T-helper 1 cell (primary cell): ENCODE measurements around the gene ZNF597.

Experiments used
- DNase-seq, 5 donors: peaks; one replicate each; pipeline ENCODE4 v3.0.0-alpha.2; 2012 to 2020
- total RNA-seq, 4 donors: gene quantifications; one replicate each; lab custom pipeline; 2026; lab: John Stamatoyannopoulos, UW

Gene ZNF597, protein sequence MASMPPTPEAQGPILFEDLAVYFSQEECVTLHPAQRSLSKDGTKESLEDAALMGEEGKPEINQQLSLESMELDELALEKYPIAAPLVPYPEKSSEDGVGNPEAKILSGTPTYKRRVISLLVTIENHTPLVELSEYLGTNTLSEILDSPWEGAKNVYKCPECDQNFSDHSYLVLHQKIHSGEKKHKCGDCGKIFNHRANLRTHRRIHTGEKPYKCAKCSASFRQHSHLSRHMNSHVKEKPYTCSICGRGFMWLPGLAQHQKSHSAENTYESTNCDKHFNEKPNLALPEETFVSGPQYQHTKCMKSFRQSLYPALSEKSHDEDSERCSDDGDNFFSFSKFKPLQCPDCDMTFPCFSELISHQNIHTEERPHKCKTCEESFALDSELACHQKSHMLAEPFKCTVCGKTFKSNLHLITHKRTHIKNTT
- 9.4 to 12.7 (median 11.3) reads per million in 4 donors for total RNA-seq

DNA sequence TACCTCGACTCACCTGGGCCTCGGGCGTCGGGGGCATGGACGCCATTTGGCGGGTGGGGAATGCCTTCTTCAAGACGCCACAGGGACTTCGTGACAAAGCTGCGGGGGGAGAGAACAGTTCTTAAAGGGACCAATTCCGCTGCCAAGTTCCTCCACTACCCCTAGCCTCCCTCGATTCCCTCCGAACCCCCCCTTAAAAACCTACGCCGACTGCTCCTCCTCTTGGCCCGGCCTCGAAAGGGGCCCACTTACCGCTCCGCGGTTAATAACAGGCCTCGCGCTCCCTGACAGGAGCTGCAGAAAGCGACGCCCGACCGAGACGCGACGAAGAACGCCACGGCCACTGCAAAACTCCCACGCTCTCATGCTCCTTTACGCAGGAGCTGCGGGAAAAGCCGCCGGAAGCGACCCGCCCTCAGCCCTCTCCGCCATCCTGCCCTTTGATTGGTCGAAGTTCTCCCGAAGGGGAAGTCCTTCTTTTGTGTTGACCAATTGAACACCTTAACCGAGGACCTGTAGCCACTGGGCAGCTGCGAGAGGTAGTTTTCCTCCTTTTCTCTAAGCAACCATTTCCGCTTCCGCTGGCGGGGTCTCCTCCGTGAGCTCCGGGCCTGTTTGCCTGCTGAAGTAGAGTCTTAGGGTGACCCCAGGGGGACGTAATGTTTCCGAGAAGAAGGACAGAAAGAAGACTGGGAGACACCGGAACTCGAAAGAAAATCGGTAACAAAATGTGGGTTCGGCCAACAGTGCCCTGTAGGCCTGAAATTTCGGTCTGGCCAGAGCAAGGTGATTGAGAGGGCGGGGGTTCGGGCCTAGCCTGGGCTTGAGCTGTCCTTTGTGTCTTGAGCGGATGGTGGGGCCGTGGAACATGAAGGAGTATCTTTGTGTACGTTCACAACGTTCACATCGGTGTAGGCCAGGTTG lies at the start of gene ZNF597, which contains the start of gene NAA60:
ZNF597 (minus strand) TSS at position 397 of the 924 bp plus-strand sequence; CDS start at position 46, 351 bp downstream.
NAA60 (plus strand) TSS at position 573 of the 924 bp plus-strand sequence. CDS start 32,548 bp downstream, outside the sequence.
- DNase-seq: peak; percentile 63 to 87 (median 73)

DNA sequence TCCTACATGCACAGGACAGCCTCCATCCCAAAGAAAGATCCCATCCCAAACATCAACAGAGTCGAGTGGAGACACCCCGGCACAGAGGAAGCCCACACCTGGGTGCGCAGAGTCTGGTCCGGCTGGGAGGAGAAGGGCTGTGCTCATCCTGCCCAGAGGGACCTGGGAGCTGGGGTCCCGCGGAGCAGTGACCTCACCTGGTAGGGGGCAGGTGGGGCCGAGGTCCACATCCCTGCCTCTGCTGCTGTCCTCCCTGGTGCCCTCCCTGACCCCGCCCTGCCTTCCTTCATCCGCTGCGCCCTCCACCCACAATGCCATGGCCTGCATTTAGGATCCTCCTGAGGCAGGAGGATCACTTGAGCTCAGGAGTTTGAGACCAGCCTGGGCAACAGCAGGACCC lies 49.1 kb upstream of the ZNF597 start:
- DNase-seq: no peak

DNA sequence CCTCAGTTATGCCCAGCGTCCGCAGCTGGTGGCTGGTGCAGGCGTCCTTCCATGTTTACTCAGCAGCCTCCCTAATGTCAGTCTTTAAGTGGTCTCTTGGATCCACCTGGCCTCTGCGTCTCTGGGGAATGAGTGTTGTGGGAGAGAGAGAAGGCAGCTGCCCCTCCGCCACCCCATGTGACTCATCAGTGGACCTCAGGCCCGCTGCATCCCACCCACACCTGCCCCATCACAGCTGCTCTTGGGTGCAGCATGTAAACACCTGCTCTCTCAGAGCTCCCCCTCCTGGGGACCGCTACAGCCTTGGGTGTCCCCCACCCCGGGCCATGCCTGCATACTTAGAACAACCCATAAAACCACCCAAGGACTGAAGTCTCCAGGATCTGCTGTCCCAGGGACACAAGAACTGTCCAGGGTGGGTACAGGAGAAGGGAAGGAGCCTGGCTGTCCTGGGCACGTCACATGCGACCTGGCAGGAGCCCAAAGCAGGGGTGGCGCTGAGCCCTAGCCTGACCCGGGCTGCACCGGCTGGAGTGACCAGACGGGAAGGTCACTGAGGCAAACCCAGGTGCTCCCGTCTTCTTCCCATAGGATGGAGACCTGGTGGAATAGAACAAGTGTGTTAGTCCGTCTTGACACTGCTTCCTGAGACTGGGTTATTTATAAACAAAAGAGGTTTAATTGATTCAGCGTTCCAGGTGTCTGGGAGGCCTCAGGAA lies 47.8 kb upstream of the ZNF597 start:
- no peak for DNase-seq

DNA sequence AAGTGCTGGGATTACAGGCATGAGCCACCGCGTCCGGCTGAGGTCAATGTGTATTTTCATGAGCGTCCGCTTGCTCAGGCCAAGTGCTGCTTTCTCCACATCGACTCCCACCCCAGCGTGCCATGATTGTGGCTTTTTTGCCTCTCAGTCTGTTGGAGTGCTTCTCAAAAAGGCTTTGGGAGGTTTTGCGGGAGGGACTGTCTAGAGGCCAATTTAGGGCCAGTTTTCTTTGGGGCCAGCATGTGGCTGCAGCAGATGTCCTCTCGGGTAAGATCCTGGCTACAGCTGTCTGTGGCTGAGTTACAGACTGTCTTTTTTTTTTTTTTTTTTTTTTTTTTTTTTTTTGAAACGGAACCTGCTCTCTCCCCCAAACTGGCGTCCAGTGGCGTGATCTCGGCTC lies 45.5 kb upstream of the ZNF597 start:
- no peak for DNase-seq

DNA sequence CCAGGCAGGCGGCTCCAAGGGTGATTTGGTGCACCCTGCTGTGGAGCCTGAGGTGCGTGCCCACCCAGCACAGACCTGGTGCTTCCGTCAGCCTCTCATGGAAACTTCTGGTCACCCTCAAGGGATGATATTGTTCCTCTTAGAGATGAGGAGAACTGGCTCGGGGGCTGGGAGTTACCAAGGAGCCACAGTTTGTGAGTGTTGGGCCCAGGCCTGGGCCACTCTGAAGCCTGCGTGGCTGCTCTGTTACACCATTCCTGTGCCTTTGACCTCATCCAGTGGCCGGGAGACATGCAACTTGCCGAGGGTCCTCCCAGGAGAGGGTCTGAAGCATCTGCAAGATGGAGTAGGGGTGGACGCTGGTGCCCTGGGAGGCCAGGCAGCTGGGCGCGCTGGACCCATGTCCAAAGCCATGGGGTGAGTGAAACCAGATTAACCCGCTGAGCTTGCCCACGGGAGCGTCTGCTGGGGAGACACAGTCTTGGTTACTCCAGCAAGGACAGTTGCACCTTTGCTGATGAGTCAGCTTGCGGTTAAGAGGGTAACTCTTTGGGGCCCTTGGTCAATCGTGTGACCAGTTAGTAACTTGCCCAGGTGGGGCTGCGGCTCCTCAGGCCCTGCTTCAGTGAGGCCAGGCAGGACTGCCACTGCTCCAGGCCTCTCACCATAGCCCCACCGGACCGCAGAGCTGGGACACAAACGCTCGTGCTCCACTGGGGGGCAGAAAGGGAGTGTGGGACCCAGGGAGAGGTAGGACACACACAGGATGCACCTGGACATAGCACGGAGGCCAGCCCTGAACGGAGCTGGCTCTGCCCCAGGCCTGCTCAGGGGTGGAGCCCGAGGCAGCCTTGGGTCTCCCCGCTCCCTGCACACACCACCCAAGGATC lies 44.5 kb upstream of the ZNF597 start:
- no peak for DNase-seq

DNA sequence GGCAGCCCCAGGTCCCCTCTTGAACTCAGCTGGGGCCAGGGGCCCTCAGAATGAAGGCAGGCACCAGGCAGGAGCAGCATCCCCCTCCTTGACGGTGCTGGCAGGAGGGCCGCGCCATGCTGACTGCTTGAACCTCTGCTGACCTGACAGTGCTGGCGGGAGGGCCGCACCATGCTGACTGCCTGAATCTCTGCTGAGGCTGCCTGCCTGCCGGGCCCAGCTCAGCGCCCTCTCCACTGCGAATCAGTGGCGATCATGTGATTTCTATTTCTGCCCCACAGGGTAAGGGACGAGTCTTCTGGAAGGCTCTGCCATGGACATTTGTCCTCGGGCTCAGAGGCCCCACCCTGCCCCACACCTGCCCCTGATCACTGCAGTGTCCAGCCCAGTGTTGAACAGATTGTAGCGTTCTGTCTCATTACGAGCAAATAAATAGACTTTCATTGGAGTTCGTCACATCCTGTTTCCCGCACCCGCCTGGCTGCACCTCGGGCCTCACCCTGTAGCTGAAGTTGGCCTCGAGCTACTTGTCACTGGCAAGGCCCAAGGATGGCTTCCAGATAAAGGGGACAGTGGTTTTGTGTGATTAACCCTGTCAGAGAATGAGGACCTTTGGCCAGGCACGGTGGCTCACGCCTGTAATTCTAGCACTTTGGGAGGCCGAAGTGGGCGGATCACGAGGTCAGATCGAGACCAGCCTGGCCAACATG lies 43.4 kb upstream of the ZNF597 start:
- no peak for DNase-seq

DNA sequence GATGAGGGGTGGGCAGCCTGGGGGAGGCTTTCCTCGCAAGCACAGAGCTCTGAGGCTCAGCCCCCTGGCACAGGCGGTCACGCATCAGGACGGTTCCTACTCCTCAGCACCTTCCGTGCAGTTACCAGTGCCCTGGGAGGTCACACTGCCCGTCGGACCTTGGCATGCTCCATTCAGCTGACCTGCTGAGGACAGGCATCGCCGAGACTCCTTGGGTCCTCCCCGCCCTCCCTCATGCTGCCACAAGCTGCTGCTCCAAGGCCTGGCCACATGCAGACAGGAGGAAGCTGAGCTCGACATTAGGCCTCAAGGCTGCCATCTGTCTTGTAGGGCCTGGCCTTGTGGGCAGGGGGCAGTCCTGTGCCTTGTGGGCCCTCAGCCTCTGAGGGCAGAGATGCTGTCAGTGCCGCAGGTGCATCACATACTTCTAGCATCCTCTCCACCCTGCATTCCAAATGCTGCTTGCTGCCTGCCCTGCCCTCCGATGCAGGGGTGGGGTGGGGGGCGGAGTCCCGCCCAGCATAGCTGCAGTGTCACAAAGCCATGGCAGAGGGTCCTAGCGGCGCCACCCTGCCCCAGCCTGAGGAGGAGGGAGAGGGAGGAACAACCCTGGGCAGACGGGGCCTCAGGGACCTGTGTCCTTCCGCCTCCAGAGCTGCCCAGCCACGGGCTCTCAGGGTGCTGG lies 42.7 kb upstream of the ZNF597 start:
- no peak for DNase-seq

DNA sequence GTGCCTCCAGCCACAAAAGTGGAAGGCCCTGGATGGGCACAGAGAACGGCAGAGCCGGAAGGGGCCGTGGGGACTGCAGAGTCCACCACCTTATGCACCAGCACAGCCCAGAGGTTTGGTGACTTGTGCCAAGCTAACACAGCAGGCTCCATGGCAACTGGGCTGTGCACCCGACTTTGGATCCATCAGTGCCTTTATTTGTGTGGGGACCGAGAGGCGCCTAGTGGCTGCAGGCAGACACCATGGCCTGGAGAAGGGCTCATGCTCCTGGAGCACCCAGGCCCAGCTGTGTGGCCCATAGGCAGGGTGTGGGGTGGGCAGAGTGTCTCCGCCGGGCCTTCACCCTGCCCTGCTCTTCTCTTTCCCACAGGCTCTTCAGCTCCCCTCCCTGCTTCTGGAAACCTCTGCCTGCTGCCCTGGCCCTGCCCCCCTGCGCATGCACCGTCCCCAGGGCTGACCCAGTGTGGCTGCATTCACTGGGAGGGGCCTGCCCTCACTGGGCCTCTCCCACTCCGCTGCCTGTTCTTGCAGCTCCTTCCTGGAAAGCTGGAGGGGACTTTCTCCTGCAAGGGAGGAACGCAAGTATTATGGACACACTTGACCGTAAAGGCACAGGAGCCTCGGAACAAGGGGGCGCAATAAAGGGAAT lies 41.9 kb upstream of the ZNF597 start:
- DNase-seq: no peak

DNA sequence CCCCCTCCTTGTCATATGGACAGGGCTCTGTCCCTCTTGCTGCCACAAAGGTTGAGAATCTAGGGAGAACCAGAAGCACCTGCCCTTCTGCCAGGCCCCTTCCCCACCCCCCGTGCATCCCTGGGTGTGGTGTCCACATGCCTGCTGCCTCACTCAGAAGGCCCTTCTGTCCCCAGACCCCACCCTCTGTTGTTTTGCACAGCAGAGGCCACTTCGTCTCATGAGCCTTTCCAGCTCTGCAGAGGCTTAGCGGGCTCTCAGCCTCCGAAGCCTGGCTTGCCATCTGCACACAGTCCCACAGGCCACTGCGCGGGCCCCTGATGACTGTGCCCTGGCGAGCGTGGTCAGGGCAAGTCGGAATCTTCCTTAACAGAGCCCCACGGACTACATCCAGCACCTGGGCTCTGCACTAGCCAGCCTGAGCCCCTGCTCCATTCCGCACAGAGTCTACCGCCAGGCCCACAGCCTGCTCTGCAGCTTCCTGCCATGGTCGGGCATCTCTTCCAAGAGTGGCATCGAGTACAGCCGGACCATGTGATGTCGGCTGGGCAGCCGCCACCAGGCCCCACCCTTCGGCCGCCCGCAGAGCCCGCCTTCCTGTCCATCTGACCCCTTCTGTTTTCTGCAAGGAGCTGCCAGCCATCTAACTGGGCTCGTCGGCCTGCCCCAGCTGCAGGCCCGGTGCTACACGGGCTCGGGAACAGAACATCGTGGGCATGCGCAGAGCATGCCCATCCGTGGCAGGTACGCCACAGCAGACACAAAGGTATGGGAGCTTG lies 41.2 kb upstream of the ZNF597 start:
- no peak for DNase-seq

DNA sequence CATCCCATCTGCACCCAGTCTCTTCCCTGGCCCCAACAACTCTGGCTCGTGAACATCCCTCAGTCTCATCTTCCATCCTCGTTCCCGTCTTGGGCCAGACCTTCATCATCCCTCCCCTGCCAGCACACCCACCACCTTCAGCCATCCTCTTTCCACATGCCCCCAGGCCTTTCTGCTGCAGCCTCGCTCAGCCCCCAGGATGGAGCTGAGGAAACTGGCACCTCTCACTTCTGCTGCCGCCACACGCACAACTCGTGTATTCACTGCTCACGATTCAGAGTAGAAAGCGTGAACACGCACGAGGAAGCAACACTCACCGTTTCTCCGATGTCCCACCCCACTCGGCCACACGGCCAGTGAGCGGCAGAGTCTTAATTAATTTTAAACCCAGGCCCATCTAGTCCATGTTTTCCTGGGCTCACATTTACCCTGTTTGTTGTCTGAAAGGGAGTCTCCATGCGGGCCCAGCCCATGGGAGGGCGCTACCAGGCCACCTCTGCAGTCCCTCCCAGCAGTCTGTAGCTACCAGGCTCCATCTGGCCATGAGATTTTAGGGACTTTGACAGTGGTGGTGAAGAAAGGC lies 39.4 kb upstream of the ZNF597 start:
- no peak for DNase-seq

DNA sequence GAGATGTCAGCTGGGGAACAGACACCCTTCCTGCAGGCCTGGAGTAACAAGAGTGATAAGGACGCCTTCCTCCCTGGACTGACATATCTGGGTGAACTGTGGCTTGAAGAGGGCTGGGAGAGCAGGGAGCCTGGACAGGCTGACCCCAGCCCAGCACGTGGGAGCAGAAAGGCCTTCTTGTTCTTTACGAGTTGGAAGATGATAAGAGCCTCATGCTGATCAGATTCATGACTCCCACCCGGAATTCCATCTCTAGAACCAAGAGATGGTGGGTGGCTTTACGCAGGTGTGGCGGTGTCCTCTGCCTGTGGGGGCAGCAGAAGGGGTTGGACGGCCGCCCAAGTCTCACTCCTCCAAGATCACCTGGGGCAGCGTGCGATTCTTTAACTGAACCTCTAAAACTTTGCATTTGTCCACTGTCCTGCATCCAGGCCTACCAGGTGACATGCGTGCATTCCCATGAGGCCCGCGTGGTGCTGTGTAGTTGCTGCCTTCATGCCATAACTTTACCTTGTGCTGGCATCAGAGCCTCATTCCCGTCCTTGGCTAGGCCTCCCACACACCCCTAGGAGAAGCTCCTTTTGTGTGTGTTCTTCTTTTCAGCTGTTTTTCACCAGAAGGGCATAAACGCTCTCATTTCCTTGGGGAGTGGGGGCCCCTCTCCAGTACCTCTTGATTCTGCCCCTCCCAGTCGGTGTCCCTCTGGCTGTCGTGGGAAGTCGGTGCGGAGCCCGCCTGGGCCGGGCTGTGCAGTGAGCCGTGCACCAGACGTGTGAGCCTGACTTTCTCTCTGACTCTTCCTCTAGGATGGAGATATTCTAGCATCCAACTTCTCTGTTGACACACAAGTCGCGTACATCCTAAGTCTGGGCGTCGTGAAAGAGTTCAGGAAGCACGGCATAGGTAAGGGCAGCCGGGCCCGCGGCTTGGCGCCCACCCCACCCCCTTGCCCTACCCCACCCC lies 38.7 kb upstream of the ZNF597 start:
- no peak for DNase-seq

DNA sequence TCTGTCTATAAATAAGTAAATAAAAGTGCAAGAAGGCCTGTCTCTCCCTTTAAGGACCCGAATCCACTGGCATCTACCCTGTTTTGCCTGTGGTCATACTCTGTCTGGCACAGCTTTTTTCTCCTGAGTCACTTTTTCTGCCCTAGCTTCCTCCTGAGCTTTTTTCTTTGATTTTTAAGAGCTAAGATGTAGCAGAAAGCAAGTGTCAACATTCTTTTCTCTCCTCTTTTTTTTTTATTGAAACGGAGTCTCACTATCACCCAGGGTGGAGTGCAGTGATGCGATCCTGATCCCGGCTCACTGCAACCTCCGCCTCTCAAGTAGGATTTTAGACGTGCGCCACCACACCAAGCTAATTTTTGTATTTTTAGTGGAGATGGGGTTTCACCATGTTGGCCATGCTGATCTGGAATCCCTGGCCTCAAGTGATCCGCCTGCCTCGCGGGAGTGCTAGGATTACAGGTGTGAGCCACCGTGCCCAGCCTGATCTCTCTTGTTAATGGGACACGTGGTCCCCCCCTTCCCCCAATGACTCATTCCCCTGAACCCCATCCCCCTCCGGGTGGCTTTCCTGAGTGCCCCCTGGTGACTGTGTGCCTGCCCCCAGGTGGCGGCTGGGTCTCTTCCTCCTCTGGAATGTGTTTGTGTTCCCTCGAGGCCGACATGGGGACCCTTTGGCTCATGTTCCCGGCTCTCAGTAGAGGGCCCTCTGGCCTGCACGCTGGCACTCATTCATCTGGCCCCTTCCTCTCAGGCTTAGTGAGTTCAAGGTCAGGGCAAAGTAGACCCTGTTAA lies 37.8 kb upstream of the ZNF597 start:
- DNase-seq: no peak

DNA sequence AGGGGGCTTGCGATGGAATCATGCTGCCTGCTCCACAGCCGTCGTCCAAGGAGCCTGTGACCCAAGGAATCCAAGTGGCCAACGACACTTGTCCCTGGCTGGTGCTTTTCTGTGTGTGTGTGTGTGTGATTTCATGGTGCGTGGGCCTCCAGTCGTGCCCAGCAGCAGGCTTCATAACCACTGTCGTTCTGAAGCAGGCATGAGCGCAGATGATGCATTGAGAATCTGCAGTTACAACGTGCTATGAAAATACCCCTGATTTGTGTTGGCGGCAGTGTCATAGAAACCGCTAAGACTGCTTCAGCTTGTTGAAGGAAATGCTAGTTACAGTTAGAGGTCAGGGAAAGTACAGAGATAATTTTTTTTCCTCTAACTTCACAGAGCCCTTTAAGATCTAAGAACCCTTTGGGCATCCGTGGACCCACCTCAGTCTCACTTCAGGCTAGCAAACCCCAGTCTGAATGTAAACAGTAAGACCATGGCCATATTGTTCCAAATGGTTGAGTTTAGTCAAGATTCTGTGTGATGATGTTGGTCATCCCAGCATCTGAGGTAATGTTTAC lies 36.4 kb upstream of the ZNF597 start:
- no peak for DNase-seq

DNA sequence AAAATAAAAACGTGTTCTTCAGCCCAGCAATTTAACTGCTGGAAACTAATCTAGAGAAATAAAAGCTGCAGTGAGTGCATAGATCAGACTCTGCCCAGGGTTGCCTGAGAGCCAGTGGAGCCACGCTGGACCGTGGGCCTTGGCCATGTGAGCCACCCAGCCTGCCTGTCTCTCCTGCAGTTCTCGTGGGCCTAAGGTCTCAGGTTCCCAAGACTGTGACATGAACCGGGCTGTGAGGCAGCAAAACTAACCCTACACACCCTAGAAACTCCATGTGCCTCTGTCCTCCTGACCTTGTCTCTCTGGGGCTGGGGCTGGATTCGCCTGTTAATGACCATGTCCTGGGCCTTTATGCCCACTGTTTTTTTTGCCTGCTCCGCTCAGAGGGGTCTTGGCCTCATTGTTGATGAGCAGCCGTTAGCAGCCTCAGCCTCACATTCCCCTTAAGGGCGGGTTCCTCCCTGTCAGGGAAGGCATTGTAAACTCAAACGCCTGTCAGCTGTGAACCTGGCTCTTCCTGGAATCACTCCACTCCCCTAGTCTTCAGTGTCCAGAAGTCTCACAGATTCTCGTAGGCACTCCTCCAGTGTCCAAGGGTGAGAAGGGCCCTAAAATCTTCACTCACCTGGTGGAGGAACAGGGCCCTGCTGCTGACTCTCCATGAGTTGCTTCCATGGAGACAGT lies 35.1 kb upstream of the ZNF597 start:
- DNase-seq: no peak

DNA sequence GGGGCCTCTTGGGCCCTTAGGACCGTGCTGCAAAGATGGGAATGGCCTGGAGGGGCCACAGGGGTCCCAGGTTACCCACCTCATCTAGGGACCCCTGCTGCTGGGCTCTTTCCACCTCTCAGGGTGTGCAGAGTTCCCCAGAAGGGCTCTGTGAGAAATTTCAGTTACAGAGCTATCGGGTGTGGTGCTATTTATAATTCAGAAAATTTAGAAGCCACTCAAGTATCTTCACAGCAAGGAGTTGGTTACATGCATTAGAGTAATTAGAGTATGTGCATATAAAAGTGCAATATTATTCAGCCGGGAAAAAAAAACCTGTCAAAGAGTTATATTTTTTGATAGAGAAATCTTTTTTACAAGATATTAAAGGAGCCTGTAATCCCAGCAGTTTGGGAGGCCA lies 33.1 kb upstream of the ZNF597 start:
- no peak for DNase-seq
